Measurements from ENCODE around the gene LCN2. TPM values are rescaled to one million over a fixed set of nuclear protein-coding genes. Genes with fewer than 3 reads are reported as not detected.

LCN2 gene
- total RNA-seq, 1 donor: 2.2 TPM

DNA sequence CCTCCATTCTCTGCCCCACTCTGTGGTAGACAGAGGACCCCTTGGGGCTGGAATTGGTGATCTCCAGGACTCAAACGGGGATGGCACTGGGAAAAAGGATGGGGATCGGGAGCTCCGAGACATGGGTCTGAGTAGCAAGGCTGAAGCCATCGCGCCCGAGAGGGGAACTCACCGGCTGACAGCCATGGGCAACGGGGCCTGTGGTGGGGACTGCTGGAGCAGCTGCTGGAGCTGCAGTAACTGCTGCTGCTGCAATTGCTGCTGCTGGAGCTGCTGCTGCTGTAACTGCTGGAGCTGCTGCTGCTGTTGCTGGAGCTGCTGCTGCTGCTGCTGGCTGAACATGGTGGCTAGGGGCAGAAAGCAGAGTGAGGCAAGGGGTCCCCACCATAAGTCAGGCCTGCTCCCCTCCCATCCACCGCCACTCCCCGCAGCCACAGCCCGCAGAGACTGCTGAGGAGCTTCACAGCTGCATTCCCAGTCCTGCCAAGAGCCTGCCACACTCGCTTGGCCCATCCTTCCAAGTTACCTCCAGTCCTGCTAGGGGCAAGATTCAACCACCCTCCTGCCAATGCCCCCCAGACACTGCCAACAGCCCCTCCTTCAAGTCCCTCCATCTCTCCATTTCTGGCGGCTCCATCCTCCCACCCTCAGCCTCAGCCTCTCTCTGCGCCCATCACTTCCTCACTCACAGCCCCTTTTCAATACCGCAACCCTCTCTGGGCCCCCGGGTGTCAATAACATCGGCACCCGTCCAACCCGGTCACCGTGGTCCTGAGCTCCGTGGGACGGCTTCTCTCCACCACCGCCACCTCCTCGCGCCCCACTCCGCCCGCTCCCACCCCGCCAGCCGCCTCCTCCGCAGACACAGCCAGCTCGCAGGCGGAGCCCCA, 41.5 kb downstream of the LCN2 start:
- DNase-seq (ENCODE audit: low read depth in 2 of 3, low spot score in 2 of 3): peak in 1 of 3 donors; percentile 32

- DNase-seq (ENCODE audit: low read depth in 2 of 3, low spot score in 2 of 3): peak; percentile 63 to 81 (median 80)
Observed at GRCh38 chr9:128191406-128192046, 42.3 kb downstream of the LCN2 start, which contains the start of gene CIZ1. CIZ1 (minus strand) TSS chr9:128191572; CDS start chr9:128190857, 715 bp downstream.

- peak in 2 of 3 donors; percentile 37 to 85 for DNase-seq (ENCODE audit: low read depth in 2 of 3, low spot score in 2 of 3)
Observed at GRCh38 chr9:128192601-128193371, 43.5 kb downstream of the LCN2 start.

- no peak for DNase-seq (ENCODE audit: low read depth in 2 of 3, low spot score in 2 of 3)
Observed at GRCh38 chr9:128193469-128194096, 44.3 kb downstream of the LCN2 start.

DNA sequence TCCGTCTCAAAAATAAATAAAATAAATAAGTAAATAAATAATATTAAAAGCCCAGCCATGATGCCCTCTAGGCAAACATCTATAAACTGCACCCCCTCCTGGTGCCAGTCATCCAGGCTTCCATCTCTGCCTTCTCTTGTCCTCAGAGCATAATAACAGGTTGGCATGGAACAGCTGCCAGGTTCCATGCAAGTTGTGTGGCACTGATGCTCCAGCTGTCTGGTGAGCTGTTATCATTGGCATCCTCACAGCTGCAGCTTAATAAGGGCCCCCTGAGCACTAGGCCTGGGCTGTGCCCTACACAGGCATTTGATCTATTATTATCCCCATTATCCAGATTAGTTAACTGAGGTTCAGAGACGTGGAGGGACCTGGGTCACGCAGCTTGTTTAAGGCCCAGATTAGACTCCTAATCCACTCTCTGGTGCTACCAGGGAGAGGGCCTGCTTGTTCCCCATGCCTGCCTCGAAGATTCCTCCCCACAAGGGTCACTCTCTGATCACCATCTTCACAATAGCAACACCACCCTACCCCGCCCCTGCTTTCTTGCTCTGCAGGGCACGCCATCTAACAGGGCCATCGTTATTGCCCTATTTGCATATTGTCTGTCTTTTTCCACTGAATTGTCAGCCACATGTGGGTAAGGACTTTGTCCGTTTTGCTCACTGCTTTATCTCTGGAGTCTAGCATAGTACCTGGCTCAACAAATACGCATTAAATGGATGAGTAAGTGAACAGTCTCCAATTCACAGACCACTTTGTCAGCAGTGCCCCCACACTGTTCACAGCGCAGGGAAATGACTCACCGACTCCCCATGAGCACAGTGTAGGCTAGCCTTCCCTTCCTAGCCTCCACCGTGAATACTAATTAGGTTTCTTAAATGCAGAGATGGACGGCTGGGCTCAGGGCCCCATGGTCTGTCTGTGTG, 52.5 kb downstream of the LCN2 start:
- DNase-seq (ENCODE audit: low read depth in 2 of 3, low spot score in 2 of 3): no peak

DNA sequence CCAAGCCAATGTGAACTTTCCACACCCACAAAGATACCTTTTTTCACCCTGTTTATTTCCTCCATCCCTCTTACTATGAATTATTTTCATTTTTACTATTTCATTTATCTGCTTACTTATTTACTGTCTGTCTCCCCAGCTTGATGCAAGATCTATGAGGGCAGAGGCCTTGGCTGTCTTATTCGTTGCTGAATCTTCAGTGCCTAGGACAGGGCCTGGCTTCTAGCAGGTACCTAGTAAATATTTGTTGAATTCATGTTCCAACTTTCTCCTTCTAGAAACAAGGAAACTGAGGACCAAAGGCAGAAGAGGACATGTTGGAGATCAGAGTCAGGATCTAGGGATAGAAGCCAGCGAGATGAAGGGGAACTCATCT, 53.4 kb downstream of the LCN2 start:
- no peak for DNase-seq (ENCODE audit: low read depth in 2 of 3, low spot score in 2 of 3)

Other genes starting within 250 kb of the LCN2 start
- gene ST6GALNAC6, start 249.8 kb upstream of the LCN2 start, total RNA-seq: 47.9 TPM
- 70.3 TPM for gene ST6GALNAC4, start 232.4 kb upstream of the LCN2 start, total RNA-seq
- 0.27 TPM for gene PIP5KL1, start 218.7 kb upstream of the LCN2 start, total RNA-seq
- gene DPM2, start 211.6 kb upstream of the LCN2 start, total RNA-seq: 17.2 TPM
- 3.8 TPM for gene EEIG1, start 168.5 kb upstream of the LCN2 start, total RNA-seq
- gene NAIF1, start 82.1 kb upstream of the LCN2 start, total RNA-seq: 14.0 TPM
- 14.8 TPM for gene SLC25A25, start 81.2 kb upstream of the LCN2 start, total RNA-seq
- gene PTGES2, start 21.7 kb upstream of the LCN2 start, total RNA-seq: 54.4 TPM
- gene BBLN, start 10.8 kb downstream of the LCN2 start, total RNA-seq: 109 TPM
- 75.7 TPM for gene CIZ1, start 42.1 kb downstream of the LCN2 start, total RNA-seq
- gene DNM1, start 53.9 kb downstream of the LCN2 start, total RNA-seq: 11.0 TPM
- 29.4 TPM for gene GOLGA2, start 126.6 kb downstream of the LCN2 start, total RNA-seq
- 14.8 TPM for gene SWI5, start 126.8 kb downstream of the LCN2 start, total RNA-seq
- gene TRUB2, start 173.0 kb downstream of the LCN2 start, total RNA-seq: 24.2 TPM
- gene COQ4, start 173.4 kb downstream of the LCN2 start, total RNA-seq: 61.9 TPM
- 23.2 TPM for gene SLC27A4, start 191.1 kb downstream of the LCN2 start, total RNA-seq
- 28.5 TPM for gene URM1, start 221.9 kb downstream of the LCN2 start, total RNA-seq